ENCODE measurements around the gene RAE1. TPM values are rescaled to one million over a fixed set of nuclear protein-coding genes. Genes with fewer than 3 reads are reported as not detected.

Gene RAE1
- total RNA-seq, 3 donors from 2014 or later, result 13.8 to 26.9 (median 17.4) TPM

GRCh38 chr20:57326667-57327455, 24.2 kb upstream of the RAE1 start:
- DNase-seq (ENCODE audit: low spot score in 2 of 2), result peak; percentile 77 to 78
- intact Hi-C loops (cut with DNase I; ENCODE audit: low total_unique reads), result no loop called here
- Histone ChIP-seq H3K4me3 (no peak overlapping the region), H3K9me3 (no peaks in the 10 kb centered on the region), H3K27ac (peak overlapping the region; percentile 7 to 66), H3K4me1 (peaks cover 0 to 7% of the 10 kb centered on the region in 2 donors), H3K27me3 (peaks cover 0 to 2% of the 10 kb centered on the region in 2 donors), H3K36me3 (no peaks in the 10 kb centered on the region)
- TF ChIP-seq POLR2AphosphoS5 (IDR thresholded peaks at IDR 0.05) (peak in 1 of 3 donors; percentile 30), CTCF (IDR thresholded peaks at IDR 0.05) (no peak)

GRCh38 chr20:57327820-57328219, 23.2 kb upstream of the RAE1 start:
- peaks cover 0 to 7% of the 10 kb centered on the region in 2 donors for H3K4me1 ChIP-seq
- peaks cover 0 to 5% of the 10 kb centered on the region in 2 donors for H3K27me3 ChIP-seq
- intact Hi-C loops (cut with DNase I; ENCODE audit: low total_unique reads), result no loop called here
- no peak overlapping the region for H3K4me3 ChIP-seq
- H3K36me3 ChIP-seq, result no peaks in the 10 kb centered on the region
- no peak for DNase-seq (ENCODE audit: low spot score in 2 of 2)
- TF ChIP-seq POLR2AphosphoS5 (IDR thresholded peaks at IDR 0.05), result no peak
- no peaks in the 10 kb centered on the region for H3K9me3 ChIP-seq
- H3K27ac ChIP-seq, result no peak overlapping the region

- H3K4me3 ChIP-seq, result no peak within 1 kb of the TSS
- no peaks in the 10 kb centered on the region for H3K9me3 ChIP-seq
- H3K4me1 ChIP-seq, result peaks cover 0 to 7% of the 10 kb centered on the region in 2 donors
- DNase-seq (ENCODE audit: low spot score in 2 of 2), result no peak
- H3K27me3 ChIP-seq, result peaks cover 0 to 5% of the 10 kb centered on the region in 2 donors
- H3K36me3 ChIP-seq, result no peaks in the 10 kb centered on the region
- intact Hi-C loops (cut with DNase I; ENCODE audit: low total_unique reads), result no loop called here
- TF ChIP-seq POLR2A (IDR thresholded peaks at IDR 0.05) (no peak), CTCF (IDR thresholded peaks at IDR 0.05) (no peak), POLR2AphosphoS5 (IDR thresholded peaks at IDR 0.05) (no peak)
- H3K27ac ChIP-seq, result no peak within 1 kb of the TSS
Observed at GRCh38 chr20:57329608-57330221, 21.3 kb upstream of the RAE1 start, which contains the start of gene SPO11. Gene SPO11 (plus strand): TSS chr20:57329803. CDS start chr20:57329868, 65 bp downstream.

GRCh38 chr20:57330998-57331397, 20.1 kb upstream of the RAE1 start:
- Histone ChIP-seq H3K4me1 (peaks cover 0 to 5% of the 10 kb centered on the region in 2 donors), H3K9me3 (no peaks in the 10 kb centered on the region), H3K36me3 (no peaks in the 10 kb centered on the region)

More at GRCh38 chr20:57330998-57331397, 20.1 kb upstream of the RAE1 start:
- Histone ChIP-seq H3K4me3 (no peak overlapping the region), H3K27ac (no peak overlapping the region), H3K27me3 (peaks cover 0 to 5% of the 10 kb centered on the region in 2 donors)
- no peak for TF ChIP-seq POLR2A (IDR thresholded peaks at IDR 0.05)
- TF ChIP-seq CTCF (IDR thresholded peaks at IDR 0.05), result no peak
- TF ChIP-seq POLR2AphosphoS5 (IDR thresholded peaks at IDR 0.05), result no peak
- intact Hi-C loops (cut with DNase I; ENCODE audit: low total_unique reads), result no loop called here
- DNase-seq (ENCODE audit: low spot score in 2 of 2), result no peak

All from breast epithelium (tissue), 4 donors.